ENCODE results near the gene CCDC33. TPM values are rescaled to one million over a fixed set of nuclear protein-coding genes. Genes with fewer than 3 reads are reported as not detected.

CCDC33 gene
- total and polyA plus RNA-seq, 2 experiments from 2014 or later = 2.6 to 2.8 TPM

- TF ChIP-seq POLR2AphosphoS5 (IDR thresholded peaks at IDR 0.05; ENCODE audit: low read depth) = no peak
- TF ChIP-seq REST (IDR thresholded peaks at IDR 0.05; ENCODE audit: unreplicated experiment) = no peak
- TF ChIP-seq, protein P1, sequence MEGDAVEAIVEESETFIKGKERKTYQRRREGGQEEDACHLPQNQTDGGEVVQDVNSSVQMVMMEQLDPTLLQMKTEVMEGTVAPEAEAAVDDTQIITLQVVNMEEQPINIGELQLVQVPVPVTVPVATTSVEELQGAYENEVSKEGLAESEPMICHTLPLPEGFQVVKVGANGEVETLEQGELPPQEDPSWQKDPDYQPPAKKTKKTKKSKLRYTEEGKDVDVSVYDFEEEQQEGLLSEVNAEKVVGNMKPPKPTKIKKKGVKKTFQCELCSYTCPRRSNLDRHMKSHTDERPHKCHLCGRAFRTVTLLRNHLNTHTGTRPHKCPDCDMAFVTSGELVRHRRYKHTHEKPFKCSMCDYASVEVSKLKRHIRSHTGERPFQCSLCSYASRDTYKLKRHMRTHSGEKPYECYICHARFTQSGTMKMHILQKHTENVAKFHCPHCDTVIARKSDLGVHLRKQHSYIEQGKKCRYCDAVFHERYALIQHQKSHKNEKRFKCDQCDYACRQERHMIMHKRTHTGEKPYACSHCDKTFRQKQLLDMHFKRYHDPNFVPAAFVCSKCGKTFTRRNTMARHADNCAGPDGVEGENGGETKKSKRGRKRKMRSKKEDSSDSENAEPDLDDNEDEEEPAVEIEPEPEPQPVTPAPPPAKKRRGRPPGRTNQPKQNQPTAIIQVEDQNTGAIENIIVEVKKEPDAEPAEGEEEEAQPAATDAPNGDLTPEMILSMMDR (conservative IDR thresholded peaks at IDR 0.05; ENCODE audit: low read depth in 2 of 2) = no peak
- TF ChIP-seq, protein P2, sequence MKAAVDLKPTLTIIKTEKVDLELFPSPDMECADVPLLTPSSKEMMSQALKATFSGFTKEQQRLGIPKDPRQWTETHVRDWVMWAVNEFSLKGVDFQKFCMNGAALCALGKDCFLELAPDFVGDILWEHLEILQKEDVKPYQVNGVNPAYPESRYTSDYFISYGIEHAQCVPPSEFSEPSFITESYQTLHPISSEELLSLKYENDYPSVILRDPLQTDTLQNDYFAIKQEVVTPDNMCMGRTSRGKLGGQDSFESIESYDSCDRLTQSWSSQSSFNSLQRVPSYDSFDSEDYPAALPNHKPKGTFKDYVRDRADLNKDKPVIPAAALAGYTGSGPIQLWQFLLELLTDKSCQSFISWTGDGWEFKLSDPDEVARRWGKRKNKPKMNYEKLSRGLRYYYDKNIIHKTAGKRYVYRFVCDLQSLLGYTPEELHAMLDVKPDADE (IDR thresholded peaks at IDR 0.05) = no peak
- TF ChIP-seq ZNF331 (CRISPR knock-in tag; IDR thresholded peaks at IDR 0.05; ENCODE audit: low read depth) = no peak
- no peak for TF ChIP-seq EZH2phosphoT487 (IDR thresholded peaks at IDR 0.05; ENCODE audit: unreplicated experiment)
- no peak for TF ChIP-seq JUNB (IDR thresholded peaks at IDR 0.05; ENCODE audit: unreplicated experiment)
- TF ChIP-seq ZNF114 (CRISPR knock-in tag; IDR thresholded peaks at IDR 0.05) = no peak
Measured at GRCh38 chr15:74383286-74383685, 147.2 kb downstream of the CCDC33 start (continued).

GRCh38 chr15:74383695-74384565 is 147.8 kb downstream of the CCDC33 start:
- Mint-ChIP-seq H3K36me3 (ENCODE audit: low read depth) (no peaks in the 10 kb centered on the region), H3K9me3 (no peaks in the 10 kb centered on the region), H3K4me1 (peaks cover 23% of the 10 kb centered on the region), H3K27ac (no peak overlapping the region), H3K4me3 (no peak overlapping the region), H3K27me3 (ENCODE audit: insufficient read depth, low read depth, poor library complexity) (peaks cover 9% of the 10 kb centered on the region)
- no peaks in the 10 kb centered on the region for H3K27me3 ChIP-seq (ENCODE audit: insufficient read depth)
- H3K27ac ChIP-seq (ENCODE audit: low read depth) = no peak overlapping the region
- H3K4me2 ChIP-seq = no peak overlapping the region
- DNase-seq (ENCODE audit: low spot score) (no peak), ATAC-seq (no peak)
- H2AFZ ChIP-seq = no peak overlapping the region
- H3F3A ChIP-seq (replicated peaks; ENCODE audit: low read depth) = no peaks in the 10 kb centered on the region
- H3K36me3 ChIP-seq (ENCODE audit: insufficient read depth) = no peaks in the 10 kb centered on the region
- no peak overlapping the region for H3K4me3 ChIP-seq
- H4K20me1 ChIP-seq (replicated peaks; ENCODE audit: insufficient read depth) = no peaks in the 10 kb centered on the region
- no peaks in the 10 kb centered on the region for H3K9me2 ChIP-seq (ENCODE audit: insufficient read depth)
- TF ChIP-seq REST (IDR thresholded peaks at IDR 0.05; ENCODE audit: unreplicated experiment) (no peak), EZH2phosphoT487 (IDR thresholded peaks at IDR 0.05; ENCODE audit: unreplicated experiment) (no peak), ZNF114 (CRISPR knock-in tag; IDR thresholded peaks at IDR 0.05) (no peak)
- TF ChIP-seq, protein P1 (conservative IDR thresholded peaks at IDR 0.05; ENCODE audit: low read depth in 2 of 2) = no peak
- TF ChIP-seq, protein P2 (IDR thresholded peaks at IDR 0.05) = no peak
- H3K79me2 ChIP-seq (replicated peaks; ENCODE audit: insufficient read depth) = no peaks in the 10 kb centered on the region
- no peaks in the 10 kb centered on the region; the same call in 1 of the 2 replicates for H3K4me1 ChIP-seq (ENCODE audit: insufficient read depth)

Data from GM23338 (cell line).